Measurements from ENCODE around the gene TMEM170B.

GRCh38 chr6:11616200-11616611 lies 78.7 kb downstream of the TMEM170B start:
- TF ChIP-seq ZC3H11A (IDR thresholded peaks at IDR 0.05; ENCODE audit: low read depth, low read length): no peak
- no peak for TF ChIP-seq CTCF (IDR thresholded peaks at IDR 0.05 in 2 of 3, conservative IDR thresholded peaks at IDR 0.05 in 1 of 3; ENCODE audit: insufficient read depth in 2 of 3, low read depth in 1 of 3, low read length in 3 of 3)
- TF ChIP-seq TEAD4 (IDR thresholded peaks at IDR 0.05; ENCODE audit: low read length): no peak
- no peak for TF ChIP-seq TEAD4 (CRISPR knock-in tag; IDR thresholded peaks at IDR 0.05; ENCODE audit: borderline replicate concordance)
- TF ChIP-seq NFIX (CRISPR knock-in tag; IDR thresholded peaks at IDR 0.05; ENCODE audit: low read depth): no peak
- TF ChIP-seq HDAC1 (IDR thresholded peaks at IDR 0.05): no peak
- no peak for TF ChIP-seq HOMEZ (CRISPR knock-in tag; IDR thresholded peaks at IDR 0.05)
- TF ChIP-seq JUND (IDR thresholded peaks at IDR 0.05; ENCODE audit: borderline replicate concordance, low read depth, low read length): no peak
- TF ChIP-seq JUND (tag; IDR thresholded peaks at IDR 0.05; ENCODE audit: borderline replicate concordance, low read depth, low read length): no peak
- TF ChIP-seq CEBPZ (IDR thresholded peaks at IDR 0.05; ENCODE audit: borderline replicate concordance, low read depth, low read length): no peak
- TF ChIP-seq REST (IDR thresholded peaks at IDR 0.05; ENCODE audit: borderline replicate concordance): no peak
- TF ChIP-seq REST (CRISPR knock-in tag; IDR thresholded peaks at IDR 0.05; ENCODE audit: low read depth): no peak
- TF ChIP-seq TCF7L2 (IDR thresholded peaks at IDR 0.05; ENCODE audit: low read depth, low read length): no peak
- no peak for TF ChIP-seq NFIC (IDR thresholded peaks at IDR 0.05)
- no peak for TF ChIP-seq MXI1 (IDR thresholded peaks at IDR 0.05; ENCODE audit: low read depth, low read length)
- TF ChIP-seq POLR2A (conservative IDR thresholded peaks at IDR 0.05): no peak

All from K562 (cell line).